CD4-positive, alpha-beta T cell (primary cell): ENCODE results near the gene REEP5. TPM values are rescaled to one million over a fixed set of nuclear protein-coding genes. Genes with fewer than 3 reads are reported as not detected.
A peak's percentile ranks its signal among the peaks of the same experiment; 100 is the strongest.

ENCODE experiments used
- ATAC-seq: fragments of 200-7000 bp; cut with Tn5 transposase; one replicate; pipeline ENCODE4 v1.10.0; 2022; ENCODE audit warnings: mild to moderate bottlenecking; ENCODE audit not compliant: poor library complexity
- CTCF ChIA-PET: fragments of 350-600 bp; sonication (Branson Sonifier 250); formaldehyde crosslinking; loops from one replicate; lab custom pipeline; 2021; ENCODE audit warnings: antibody characterized with exemption, inconsistent platforms; lab: Charles Lee
- POLR2A ChIA-PET: fragments of 350-600 bp; sonication (Branson Sonifier 250); formaldehyde crosslinking; loops from one replicate; lab custom pipeline; 2021; ENCODE audit warnings: antibody characterized with exemption, inconsistent platforms; lab: Charles Lee
- DNase-seq, 14 experiments: peaks; one replicate each; pipeline ENCODE4 v3.0.0-alpha.2; 2013 to 2020; ENCODE audit warnings: mixed read lengths in 2 of 14
- H3K27ac ChIP-seq, 2 donors: one replicate each; pipeline versions ENCODE4 v1.5.1 to v1.7.0; 2013; ENCODE audit warnings: low read length in 2 of 2, low read depth in 1 of 2, mild to moderate bottlenecking in 1 of 2
- H3K27me3 ChIP-seq, 2 experiments: 1 replicate in 1 of 2; 2 replicates in 1 of 2; pipeline versions ENCODE4 v1.6.1 to v1.7.0; 2013; ENCODE audit warnings: low read length in 2 of 2, control low read depth in 1 of 2, mild to moderate bottlenecking in 1 of 2, moderate library complexity in 1 of 2; ENCODE audit not compliant: insufficient read depth in 2 of 2, control insufficient read depth in 1 of 2
- H3K36me3 ChIP-seq: one replicate; pipeline ENCODE4 v1.6.1; 2013; ENCODE audit warnings: low read length, control low read depth; ENCODE audit not compliant: insufficient read depth
- H3K4me1 ChIP-seq: one replicate; pipeline ENCODE4 v1.6.1; 2013; ENCODE audit warnings: low read length, control low read depth; ENCODE audit not compliant: insufficient read depth
- H3K4me3 ChIP-seq: one replicate; pipeline ENCODE4 v1.5.1; 2013; ENCODE audit warnings: mild to moderate bottlenecking, low read length, moderate library complexity
- H3K9me3 ChIP-seq, 2 experiments: 1 replicate in 1 of 2; 2 replicates in 1 of 2; pipeline versions ENCODE4 v1.6.1 to v1.7.0; 2013; ENCODE audit warnings: low read length in 2 of 2, mild to moderate bottlenecking in 2 of 2, control low read depth in 1 of 2, moderate library complexity in 1 of 2; ENCODE audit not compliant: control insufficient read depth in 1 of 2, insufficient read depth in 1 of 2
- H3K27ac Mint-ChIP-seq: one replicate; pipeline ENCODE4 v1.8.0; 2020; ENCODE audit warnings: mixed read lengths
- H3K27me3 Mint-ChIP-seq: one replicate; pipeline ENCODE4 v1.8.0; 2021; ENCODE audit warnings: mixed read lengths
- H3K36me3 Mint-ChIP-seq: one replicate; pipeline ENCODE4 v1.8.0; 2021; ENCODE audit warnings: low read depth, mixed read lengths
- H3K4me1 Mint-ChIP-seq: one replicate; pipeline ENCODE4 v1.8.0; 2021; ENCODE audit warnings: low read depth, mixed read lengths
- H3K4me3 Mint-ChIP-seq: one replicate; pipeline ENCODE4 v1.8.0; 2020; ENCODE audit warnings: mild to moderate bottlenecking, mixed read lengths
- H3K9me3 Mint-ChIP-seq: one replicate; pipeline ENCODE4 v1.8.0; 2020; ENCODE audit warnings: mixed read lengths
- CTCF ChIP-seq: fragments of 200-600 bp; IDR thresholded peaks from one replicate; pipeline ENCODE4 v1.8.0; 2022; ENCODE audit warnings: antibody characterized with exemption, mild to moderate bottlenecking
- intact Hi-C, 2 experiments: fragments of 100-400 bp; cut with DNase I in 1 of 2; cut with micrococcal nuclease in 1 of 2; formaldehyde crosslinking; loops; one replicate each; pipeline versions ENCODE4 v1.15.1 to v1.9.0; 2023 to 2025; cut with DNase I, micrococcal nuclease
- total RNA-seq, 174 experiments: library from RNA in 2 of 174; stranded (reverse) in 2 of 174; gene quantifications; one replicate each; pipeline ENCODE4 v1.2.3 and lab custom pipeline; 2021 to 2026

The REEP5 gene
- total RNA-seq, 2 experiments from 2014 or later: 25.3 to 26.6 TPM

DNA sequence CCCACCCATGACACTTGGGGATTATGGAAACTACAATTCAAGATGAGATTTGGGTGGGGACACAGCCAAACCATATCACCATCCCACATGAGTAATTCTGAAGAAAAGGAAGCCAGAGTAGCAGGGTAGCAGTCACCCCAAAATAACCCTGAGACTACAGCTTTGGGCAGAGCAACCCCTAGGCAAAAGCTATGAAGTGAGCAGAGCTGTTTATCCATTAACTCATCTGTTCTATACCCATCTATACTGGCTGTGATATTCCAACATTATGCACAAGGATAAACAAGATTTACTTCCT is 12.3 kb upstream of the REEP5 start:
- no peak overlapping the region for H3K27ac ChIP-seq
- Mint-ChIP-seq H3K9me3 (no peaks in the 10 kb centered on the region), H3K36me3 (no peaks in the 10 kb centered on the region), H3K27ac (no peak overlapping the region), H3K4me3 (no peak overlapping the region), H3K4me1 (peaks cover 31% of the 10 kb centered on the region), H3K27me3 (no peaks in the 10 kb centered on the region)
- no peak for TF ChIP-seq CTCF
- POLR2A ChIA-PET: no interaction called here
- no peaks in the 10 kb centered on the region for H3K9me3 ChIP-seq
- H3K27me3 ChIP-seq: no peaks in the 10 kb centered on the region
- H3K4me3 ChIP-seq: no peak overlapping the region
- CTCF ChIA-PET: no interaction called here
- no peak for DNase-seq
- H3K4me1 ChIP-seq: peaks cover 20% of the 10 kb centered on the region
- ATAC-seq: no peak
- intact Hi-C loops: no loop called here
- no peaks in the 10 kb centered on the region for H3K36me3 ChIP-seq

DNA sequence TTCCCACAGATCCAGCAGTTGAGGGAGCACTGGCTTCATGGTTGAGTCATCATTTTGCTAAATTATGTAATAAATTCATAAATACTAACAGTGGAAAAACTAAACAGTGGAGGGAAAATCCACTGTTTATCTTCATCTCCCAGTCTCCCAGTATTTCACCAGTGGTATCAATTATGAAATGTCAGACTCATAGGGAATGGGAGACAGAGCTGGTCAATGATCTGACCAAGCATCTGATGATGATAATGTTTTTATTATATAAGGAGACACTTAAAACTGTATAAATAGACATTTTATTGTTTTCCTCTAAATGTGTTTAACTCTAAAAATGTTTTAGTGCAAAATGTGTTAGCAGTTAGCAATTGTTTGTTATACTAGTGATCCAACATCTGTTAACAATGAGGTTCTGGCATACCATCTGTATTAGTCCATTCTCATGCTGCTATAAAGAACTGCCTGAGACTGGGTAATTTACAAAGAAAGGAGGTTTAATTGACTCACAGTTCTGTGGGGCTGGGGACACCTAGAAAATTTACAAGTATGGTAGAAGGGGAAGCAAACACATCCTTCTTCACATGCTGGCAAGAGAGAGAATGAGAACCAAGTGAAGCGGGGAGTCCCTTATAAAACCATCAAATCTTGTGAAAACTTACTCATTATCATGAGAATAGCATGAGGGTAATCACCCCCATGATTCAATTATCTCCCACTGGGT is 11.8 kb upstream of the REEP5 start:
- Histone ChIP-seq H3K4me1 (peaks cover 25% of the 10 kb centered on the region), H3K27me3 (no peaks in the 10 kb centered on the region), H3K9me3 (no peaks in the 10 kb centered on the region), H3K36me3 (no peaks in the 10 kb centered on the region), H3K4me3 (no peak overlapping the region), H3K27ac (no peak overlapping the region)
- Mint-ChIP-seq H3K27ac (no peak overlapping the region), H3K9me3 (no peaks in the 10 kb centered on the region), H3K4me3 (no peak overlapping the region), H3K27me3 (no peaks in the 10 kb centered on the region), H3K4me1 (peaks cover 37% of the 10 kb centered on the region), H3K36me3 (no peaks in the 10 kb centered on the region)
- ChIA-PET CTCF (no interaction called here), POLR2A (no interaction called here)
- DNase-seq (peak in 1 of 14 experiments; percentile 19), ATAC-seq (no peak)
- TF ChIP-seq CTCF: no peak
- intact Hi-C loops: no loop called here

- DNase-seq: no peak
- Mint-ChIP-seq H3K36me3 (no peaks in the 10 kb centered on the region), H3K27ac (no peak overlapping the region), H3K27me3 (no peaks in the 10 kb centered on the region), H3K9me3 (no peaks in the 10 kb centered on the region), H3K4me1 (peaks cover 44% of the 10 kb centered on the region), H3K4me3 (no peak overlapping the region)
- Histone ChIP-seq H3K27ac (no peak overlapping the region), H3K9me3 (no peaks in the 10 kb centered on the region), H3K27me3 (no peaks in the 10 kb centered on the region), H3K4me1 (peaks cover 30% of the 10 kb centered on the region), H3K4me3 (no peak overlapping the region), H3K36me3 (no peaks in the 10 kb centered on the region)
- ChIA-PET CTCF (no interaction called here), POLR2A (no interaction called here)
- intact Hi-C loops: no loop called here
- TF ChIP-seq CTCF: no peak
- ATAC-seq: no peak
These were observed 11.1 kb upstream of the REEP5 start for GRCh38 chr5:112933105-112933504.
